NCI-H82 treated with DMSO at 0.1 percent for 48 hours (cell line): ENCODE results near the gene PRAMEF11.
"Not testable (repeated sequence)": the region's sequence is repeated elsewhere in the genome, so short reads cannot be mapped to it uniquely, and the experiment has no call there.

Experiments used
- DNase-seq: peaks from one replicate; lab custom pipeline; 2025; ENCODE audit not compliant: unreplicated experiment; lab: John Stamatoyannopoulos, UW

PRAMEF11 gene

DNA sequence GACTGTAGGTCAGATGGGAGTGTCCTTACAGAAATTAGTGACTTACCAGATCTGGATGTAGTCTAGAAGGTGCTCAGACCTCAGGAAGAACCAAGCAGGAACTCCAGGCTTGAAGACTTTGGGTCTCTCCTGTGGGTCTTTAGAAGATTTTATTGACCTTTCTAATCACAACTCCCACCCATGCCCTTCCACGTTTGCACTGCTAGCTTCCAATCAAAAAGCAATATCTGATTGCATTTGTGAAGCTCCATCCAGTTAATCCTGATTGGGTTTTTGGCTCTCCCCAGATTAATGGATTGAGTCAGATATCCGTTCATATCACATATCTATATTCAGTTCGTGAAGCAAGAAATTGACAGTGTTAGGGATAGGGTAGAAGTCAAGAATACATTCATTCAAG lies at the start of gene PRAMEF11:
Gene PRAMEF11, minus strand, starts transcription at position 101 of the 400 bp plus-strand sequence. CDS start 2,621 bp downstream, outside the sequence.
- DNase-seq, result not testable (repeated sequence)

- DNase-seq, result not testable (repeated sequence)
Observed at GRCh38 chr1:12878453-12878852, 47.2 kb upstream of the PRAMEF11 start.

- not testable (repeated sequence) for DNase-seq
Observed at GRCh38 chr1:12863131-12863880, 32.1 kb upstream of the PRAMEF11 start.

- not testable (repeated sequence) for DNase-seq
Observed at GRCh38 chr1:12856786-12857185, 25.6 kb upstream of the PRAMEF11 start, which contains the start of gene PRAMEF2. Gene PRAMEF2, plus strand, starts transcription at chr1:12857086. Its CDS starts 1,924 bp downstream, at chr1:12859010.

DNA sequence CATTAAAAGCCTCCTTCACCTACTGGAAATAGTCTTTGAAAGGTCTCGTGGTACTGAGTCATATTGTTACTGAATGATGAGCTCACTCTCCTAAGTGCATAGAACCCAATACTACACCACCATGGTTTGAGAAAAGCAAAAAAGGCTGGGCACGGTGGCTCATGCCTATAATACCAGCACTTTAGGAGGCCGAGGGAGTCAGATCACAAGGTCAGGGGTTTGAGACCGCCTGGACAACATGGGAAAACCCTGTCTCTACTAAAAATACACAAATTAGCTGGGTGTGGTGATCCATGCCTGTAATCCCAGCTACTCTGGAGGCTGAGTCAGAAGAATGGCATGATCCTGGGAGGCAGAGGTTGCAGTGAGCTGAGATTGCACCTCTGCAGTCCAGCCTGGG lies 20.6 kb upstream of the PRAMEF11 start:
- no peak for DNase-seq

GRCh38 chr1:12848620-12849019 lies 17.4 kb upstream of the PRAMEF11 start, which contains the start of gene HNRNPCL1:
Gene HNRNPCL1, minus strand, starts transcription at chr1:12848720. Its CDS starts 431 bp downstream, at chr1:12848289.
- DNase-seq, result not testable (repeated sequence)

DNA sequence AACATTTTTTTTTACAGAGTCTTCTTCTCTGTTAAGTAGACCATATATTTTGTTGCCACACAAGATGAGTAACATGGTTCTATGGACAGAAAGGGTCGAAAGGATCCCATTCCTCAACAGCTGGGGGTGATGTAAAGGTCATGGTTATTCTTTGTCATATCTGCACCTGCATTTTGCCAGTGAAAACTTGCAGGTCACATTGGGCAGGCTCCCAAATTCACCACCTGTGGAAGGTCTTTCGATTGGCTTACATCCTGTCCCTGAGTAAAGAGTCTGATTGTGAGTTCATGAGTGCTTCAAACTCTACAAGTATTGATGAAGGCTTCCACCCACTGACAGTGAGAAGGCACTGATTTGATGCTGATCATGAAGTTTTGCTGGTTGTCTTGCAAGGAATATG lies 2.0 kb upstream of the PRAMEF11 start:
- not testable (repeated sequence) for DNase-seq

DNA sequence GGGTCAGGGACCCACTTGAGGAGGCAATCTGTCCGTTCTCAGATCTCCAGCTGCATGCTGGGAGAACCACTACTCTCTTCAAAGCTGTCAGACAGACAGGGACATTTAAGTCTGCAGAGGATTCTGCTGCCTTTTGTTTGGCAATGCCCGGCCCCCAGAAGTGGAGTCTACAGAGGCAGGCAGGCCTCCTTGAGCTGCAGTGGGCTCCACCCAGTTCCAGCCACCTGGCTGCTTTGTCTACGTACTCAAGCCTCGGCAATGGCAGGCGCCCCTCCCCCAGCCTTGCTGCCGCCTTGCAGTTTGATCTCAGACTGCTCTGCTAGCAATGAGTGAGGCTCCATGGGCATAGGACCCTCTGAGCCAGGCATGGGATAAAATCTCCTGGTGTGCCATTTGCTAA lies 12.1 kb downstream of the PRAMEF11 start:
- not testable (repeated sequence) for DNase-seq

- DNase-seq, result no peak
Observed at GRCh38 chr1:12811409-12811784, 19.8 kb downstream of the PRAMEF11 start.

DNA sequence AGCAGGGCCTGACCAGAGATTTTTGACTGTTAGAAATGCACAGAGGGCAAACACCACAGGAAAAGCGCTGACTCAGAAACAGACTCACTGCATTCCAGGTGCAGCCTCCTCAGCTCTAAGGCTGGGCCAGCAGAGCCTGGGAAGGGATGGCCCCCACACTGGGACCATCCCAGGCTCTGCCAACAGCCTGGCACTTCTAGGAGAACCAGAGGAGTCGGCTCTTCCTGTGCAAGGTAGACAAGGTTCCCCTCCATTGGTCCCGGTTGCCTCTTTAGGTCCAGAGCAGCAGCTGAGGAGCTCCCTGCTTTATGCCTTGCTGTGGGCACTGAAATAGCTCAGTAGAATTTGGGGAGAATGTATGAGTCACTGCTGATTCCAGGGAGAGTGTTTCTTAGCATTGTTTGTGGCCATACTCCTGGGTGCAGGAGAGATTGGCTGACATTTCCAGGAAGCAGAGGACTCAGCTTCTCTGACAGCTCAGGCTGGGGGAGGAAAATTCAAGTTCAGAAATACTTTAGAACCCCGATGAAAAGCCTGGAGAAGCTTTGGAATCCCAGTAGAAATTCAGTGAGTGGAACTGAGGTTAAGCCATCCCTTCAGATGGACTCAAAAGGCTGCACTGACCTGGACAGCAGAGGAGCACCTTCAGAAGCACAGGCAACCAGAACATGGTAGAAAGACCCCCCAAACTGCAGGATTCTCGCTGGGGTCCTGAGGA lies 20.4 kb downstream of the PRAMEF11 start:
- DNase-seq, result no peak

DNA sequence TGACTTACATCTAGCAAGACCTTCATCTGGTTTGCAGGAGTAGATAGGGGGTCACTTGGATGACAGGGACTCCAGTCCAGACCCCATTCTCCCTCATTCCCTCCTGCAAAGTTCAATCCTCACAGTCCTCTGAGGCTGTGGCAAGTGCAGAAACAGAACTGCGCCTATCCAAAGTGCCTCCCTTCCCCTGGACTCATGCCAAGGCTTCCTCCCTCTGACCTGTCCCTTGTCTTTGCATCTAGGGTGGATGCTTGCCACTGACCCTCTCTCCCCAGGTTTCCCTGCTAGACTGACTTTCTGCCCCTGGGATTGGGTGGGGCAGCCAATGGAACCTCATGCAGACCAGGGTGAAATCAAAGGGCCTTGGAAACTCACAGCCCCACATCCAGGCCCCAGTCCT lies 21.3 kb downstream of the PRAMEF11 start:
- no peak for DNase-seq

DNA sequence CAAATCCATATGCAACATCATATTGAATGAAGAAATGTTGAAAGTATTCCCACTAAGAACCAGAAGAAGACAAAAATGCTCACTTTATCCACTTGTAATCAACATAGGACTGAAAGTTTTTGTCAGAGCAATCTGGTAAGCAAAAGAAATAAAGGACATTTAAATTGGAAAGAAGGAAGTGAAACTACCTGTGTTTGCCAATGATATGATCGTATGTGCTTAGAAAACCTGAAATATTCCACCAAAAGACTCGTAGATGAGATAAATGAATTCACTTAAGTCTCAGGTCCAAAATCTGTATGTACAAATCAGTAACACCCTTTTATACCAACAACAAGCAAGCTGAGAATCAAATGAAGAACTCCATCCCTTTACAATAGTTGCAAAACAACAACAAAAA lies 31.5 kb downstream of the PRAMEF11 start:
- DNase-seq, result no peak

DNA sequence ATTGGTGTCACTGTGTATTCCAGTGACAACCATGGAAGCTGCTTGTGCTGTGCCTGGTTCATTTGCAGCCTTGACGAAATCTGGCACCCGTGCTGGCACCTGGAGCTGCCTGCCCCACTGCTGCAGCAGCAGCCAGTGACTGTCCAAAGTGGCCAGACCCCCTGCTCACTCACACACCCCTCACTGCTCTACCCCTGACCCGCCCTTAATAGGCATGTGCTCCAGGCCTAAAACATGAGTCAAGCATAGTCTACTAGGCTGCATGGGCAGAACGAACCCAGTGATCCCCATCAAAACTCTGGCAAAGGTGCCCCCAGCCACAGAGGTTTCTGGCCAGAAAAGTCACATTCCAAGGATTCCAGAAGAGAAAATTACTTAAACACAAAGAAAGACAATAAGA lies 32.3 kb downstream of the PRAMEF11 start:
- DNase-seq, result no peak

- DNase-seq, result not testable (repeated sequence)
Observed at GRCh38 chr1:12791097-12791496, 40.1 kb downstream of the PRAMEF11 start, which contains the start of gene PRAMEF1. Gene PRAMEF1, plus strand, starts transcription at chr1:12791397. Its CDS starts 1,831 bp downstream, at chr1:12793228.

- DNase-seq, result not testable (repeated sequence)
Observed at GRCh38 chr1:12784729-12785128, 46.5 kb downstream of the PRAMEF11 start.

DNA sequence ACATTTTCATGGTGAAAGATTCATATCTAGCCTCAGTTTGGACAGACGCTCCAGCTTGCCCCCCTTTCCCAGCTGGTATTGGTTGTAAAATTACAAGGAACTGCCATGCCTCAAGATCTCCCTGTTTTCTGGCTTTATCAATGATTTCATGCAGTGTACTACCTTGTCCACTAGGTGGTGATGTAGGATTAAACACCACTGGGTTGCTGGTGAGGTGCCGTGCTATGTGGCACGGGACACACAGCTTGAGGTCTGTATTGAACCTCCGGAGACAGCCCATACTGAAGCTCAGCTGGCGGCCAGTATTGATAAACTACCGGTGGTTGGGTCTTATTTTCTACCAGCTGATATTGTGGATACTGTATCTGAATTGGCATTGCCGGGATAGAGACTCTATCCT lies 47.4 kb downstream of the PRAMEF11 start:
- DNase-seq, result not testable (repeated sequence)

- not testable (repeated sequence) for DNase-seq
Observed at GRCh38 chr1:12781488-12781887, 49.7 kb downstream of the PRAMEF11 start.

DNA sequence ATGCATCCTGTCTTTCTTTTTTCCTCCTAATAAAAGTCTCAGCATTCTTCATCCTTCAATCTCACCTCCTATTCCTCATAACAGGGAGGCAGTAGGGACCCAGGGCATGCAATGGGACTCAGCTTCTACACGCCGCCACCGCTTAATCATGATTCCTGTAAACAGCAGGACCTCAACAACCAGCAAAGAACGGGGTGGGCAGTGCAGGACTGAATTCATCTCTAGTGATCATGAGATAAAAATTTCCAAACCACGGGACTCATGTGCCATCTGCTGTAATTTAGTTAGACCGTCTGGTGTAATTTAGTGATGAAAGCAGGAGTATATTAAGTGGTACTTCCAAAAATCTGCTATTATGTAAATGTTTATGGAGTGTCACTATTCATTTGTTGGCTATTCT lies 52.3 kb downstream of the PRAMEF11 start:
- no peak for DNase-seq

DNA sequence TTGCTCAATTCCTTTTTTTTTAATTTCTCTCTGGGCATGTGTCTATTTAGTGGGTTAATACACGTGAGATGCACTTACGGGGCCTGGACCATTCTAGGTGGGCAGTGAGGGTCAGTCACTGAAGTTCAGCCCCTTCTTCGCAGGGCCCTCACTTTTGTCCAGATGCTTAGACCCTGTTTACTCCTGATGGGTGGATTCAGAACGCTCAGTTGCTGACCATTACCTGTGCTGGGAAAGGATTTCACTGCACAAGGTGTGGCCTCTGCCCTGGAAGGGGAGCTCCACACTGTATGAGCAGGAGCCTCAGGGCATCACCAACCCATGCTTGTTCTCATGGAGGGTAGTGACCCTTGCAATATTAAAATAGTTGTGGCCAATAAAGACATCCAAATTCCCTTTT lies 53.1 kb downstream of the PRAMEF11 start:
- no peak for DNase-seq

DNA sequence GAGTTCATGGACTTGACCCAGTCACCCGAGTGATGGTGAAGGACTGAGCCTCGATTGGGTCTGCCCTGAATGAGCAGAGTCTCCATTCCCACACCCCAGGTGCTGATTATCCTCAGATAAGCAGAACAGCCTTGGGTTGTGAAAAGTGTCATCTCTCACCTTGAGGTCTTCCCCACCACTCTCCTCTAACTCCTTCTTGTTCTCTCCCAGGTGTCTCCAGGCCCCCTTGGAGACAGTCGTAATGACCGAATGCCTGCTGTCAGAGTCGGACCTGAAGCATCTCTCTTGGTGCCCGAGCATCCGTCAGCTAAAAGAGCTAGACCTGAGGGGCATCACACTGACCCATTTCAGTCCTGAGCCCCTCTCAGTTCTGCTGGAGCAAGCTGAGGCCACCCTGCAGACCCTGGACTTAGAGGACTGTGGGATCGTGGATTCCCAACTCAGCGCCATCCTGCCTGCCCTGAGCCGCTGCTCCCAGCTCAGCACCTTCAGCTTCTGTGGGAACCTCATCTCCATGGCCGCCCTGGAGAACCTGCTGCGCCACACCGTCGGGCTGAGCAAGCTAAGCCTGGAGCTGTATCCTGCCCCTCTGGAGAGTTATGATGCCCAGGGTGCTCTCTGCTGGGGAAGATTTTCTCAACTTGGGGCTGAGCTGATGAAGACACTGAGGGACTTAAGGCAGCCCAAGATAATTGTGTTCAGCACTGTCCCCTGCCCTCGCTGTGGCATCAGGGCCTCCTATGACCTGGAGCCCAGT lies 54.2 kb downstream of the PRAMEF11 start:
- no peak for DNase-seq

- no peak for DNase-seq
Observed at GRCh38 chr1:12775443-12775842, 55.8 kb downstream of the PRAMEF11 start.
